HCT116 (cell line): ENCODE measurements around the gene KRT6A. TPM values are rescaled to one million over a fixed set of nuclear protein-coding genes. Genes with fewer than 3 reads are reported as not detected.

Experiments used
- ATAC-seq: fragments of 200-7000 bp; cut with Tn5 transposase; 2 replicates; pipeline ENCODE4 v1.9.1; 2020; ENCODE audit warnings: mild to moderate bottlenecking, moderate library complexity
- BruUV-seq: library from RNA; stranded (reverse); fragments of 400-500 nt; replicated peaks from 2 replicates; lab custom pipeline; 2021; lab: Mats Ljungman, UMichigan
- CTCF ChIA-PET: fragments of 300-600 bp; sonication (Branson Sonifier 250); formaldehyde crosslinking; loops from one replicate; lab custom pipeline; 2021; ENCODE audit warnings: antibody characterized with exemption; lab: Charles Lee
- POLR2A ChIA-PET: fragments of 300-600, 350-600 bp; sonication (Branson Sonifier 250); formaldehyde crosslinking; loops from one replicate; lab custom pipeline; 2021; ENCODE audit warnings: antibody characterized with exemption; lab: Charles Lee
- RAD21 ChIA-PET, 2 experiments: fragments of 300-600 bp; sonication (Branson Sonifier 250); formaldehyde crosslinking; loops; one replicate each; lab custom pipeline; 2023; ENCODE audit warnings: low total read pairs in 2 of 2; ENCODE audit not compliant: uncharacterized antibody in 2 of 2, unreplicated experiment in 2 of 2, low non-redundant PET in 1 of 2; lab: Charles Lee
- DNase-seq: peaks from one replicate; pipeline ENCODE4 v3.0.0-alpha.2; 2010; ENCODE audit warnings: low read depth, low spot score
- H2AFZ ChIP-seq: fragments of 200-600 bp; shearing (Covaris generic), sonication (generic); 2 replicates; pipeline ENCODE4 v1.6.1; 2017; ENCODE audit warnings: low read depth, mixed run types, mixed read lengths, antibody characterized with exemption, low read length; ENCODE audit not compliant: poor library complexity, severe bottlenecking
- H3K27ac ChIP-seq: 2 replicates; pipeline ENCODE4 v1.5.1; 2012; ENCODE audit warnings: low read depth, low read length
- H3K27me3 ChIP-seq: fragments of 200-600 bp; sonication (generic); 2 replicates; pipeline ENCODE4 v1.6.1; 2016; ENCODE audit warnings: mixed run types, low read length, mixed read lengths; ENCODE audit not compliant: insufficient read depth
- H3K36me3 ChIP-seq, 2 experiments: fragments of 200-500 bp in 1 of 2; fragments of 200-600 bp in 1 of 2; sonication (Bioruptor generic) in 1 of 2; sonication (generic) in 1 of 2; 2 replicates each; pipeline versions ENCODE4 v1.5.1 to v1.6.1; 2014 to 2016; ENCODE audit warnings: low read length in 2 of 2, inconsistent platforms in 1 of 2, mixed read lengths in 1 of 2, mixed run types in 1 of 2; ENCODE audit not compliant: insufficient read depth in 2 of 2, control insufficient read depth in 1 of 2
- H3K4me1 ChIP-seq, 2 experiments: fragments of 200-600 bp in 1 of 2; sonication (generic) in 1 of 2; 2 replicates each; pipeline versions ENCODE4 v1.5.1 to v1.6.1; 2012 to 2017; ENCODE audit warnings: low read length in 2 of 2, inconsistent platforms in 1 of 2, mild to moderate bottlenecking in 1 of 2, mixed read lengths in 1 of 2, mixed run types in 1 of 2, moderate library complexity in 1 of 2; ENCODE audit not compliant: insufficient read depth in 2 of 2, control insufficient read depth in 1 of 2
- H3K4me2 ChIP-seq: fragments of 200-600 bp; sonication (generic); 2 replicates; pipeline ENCODE4 v1.6.1; 2017; ENCODE audit warnings: mixed run types, low read length, mixed read lengths
- H3K4me3 ChIP-seq, 2 experiments: fragments of 200-600 bp in 1 of 2; sonication (generic) in 1 of 2; replicated peaks in 1 of 2; 2 replicates each; pipeline ENCODE4 v1.5.1; 2011 to 2016; ENCODE audit warnings: low read length in 2 of 2, control low read depth in 1 of 2, low read depth in 1 of 2, mild to moderate bottlenecking in 1 of 2, mixed read lengths in 1 of 2, mixed run types in 1 of 2
- H3K79me2 ChIP-seq: fragments of 200-600 bp; sonication (generic); 2 replicates; pipeline ENCODE4 v1.6.1; 2017; ENCODE audit warnings: mild to moderate bottlenecking, mixed run types, low read length, moderate library complexity, mixed read lengths; ENCODE audit not compliant: insufficient read depth
- H3K9ac ChIP-seq: fragments of 200-600 bp; sonication (generic); 2 replicates; pipeline ENCODE4 v1.6.1; 2016; ENCODE audit warnings: low read length, mixed read lengths
- H3K9me2 ChIP-seq: fragments of 200-600 bp; sonication (generic), shearing (Covaris generic); 2 replicates; pipeline ENCODE4 v1.6.1; 2017; ENCODE audit warnings: mixed run types, mild to moderate bottlenecking, moderate library complexity; ENCODE audit not compliant: insufficient read depth
- H3K9me3 ChIP-seq, 2 experiments: fragments of 200-500 bp in 1 of 2; fragments of 200-600 bp in 1 of 2; sonication (Bioruptor generic) in 1 of 2; sonication (generic) in 1 of 2; 2 replicates each; pipeline ENCODE4 v1.6.1; 2014 to 2017; ENCODE audit warnings: low read length in 2 of 2, mixed read lengths in 2 of 2, inconsistent platforms in 1 of 2, low read depth in 1 of 2, mild to moderate bottlenecking in 1 of 2, mixed run types in 1 of 2, moderate library complexity in 1 of 2; ENCODE audit not compliant: control insufficient read depth in 1 of 2, insufficient read depth in 1 of 2
- H4K20me1 ChIP-seq: fragments of 200-600 bp; sonication (generic), shearing (Covaris generic); 2 replicates; pipeline ENCODE4 v1.6.1; 2017; ENCODE audit warnings: mixed run types, mild to moderate bottlenecking, moderate library complexity; ENCODE audit not compliant: insufficient read depth
- EZH2 ChIP-seq: fragments of 200-600 bp; sonication (generic); IDR thresholded peaks from 2 replicates; pipeline ENCODE4 v1.6.1; 2017; ENCODE audit warnings: antibody characterized with exemption, mixed run types
- FOSL1 ChIP-seq: IDR thresholded peaks from 2 replicates; pipeline ENCODE4 v1.6.1; 2012; ENCODE audit warnings: low read depth
- RAD21 ChIP-seq: IDR thresholded peaks from 2 replicates; pipeline ENCODE4 v1.6.1; 2012; ENCODE audit warnings: low read depth, mild to moderate bottlenecking
- SIN3A ChIP-seq: IDR thresholded peaks from 2 replicates; pipeline ENCODE4 v1.6.1; 2012; ENCODE audit warnings: low read depth
- SP1 ChIP-seq: IDR thresholded peaks from 2 replicates; pipeline ENCODE4 v1.6.1; 2012; ENCODE audit warnings: low read depth
- TCF7L2 ChIP-seq: IDR thresholded peaks from 2 replicates; pipeline ENCODE4 v1.7.0; 2011; ENCODE audit warnings: borderline replicate concordance, inconsistent platforms; ENCODE audit not compliant: insufficient read depth, insufficient read length; ENCODE audit errors: extremely low read depth
- YY1 ChIP-seq: IDR thresholded peaks from 2 replicates; pipeline ENCODE4 v1.6.1; 2011; ENCODE audit warnings: low read length, low read depth, moderate library complexity, mild to moderate bottlenecking; ENCODE audit not compliant: insufficient replicate concordance; ENCODE audit errors: extremely low read depth
- ZFX ChIP-seq: fragments of 450-650 bp; IDR thresholded peaks from 2 replicates; pipeline ENCODE4 v1.6.1; 2017
- ZNF274 ChIP-seq: fragments of 200-500 bp; sonication (Bioruptor generic); IDR thresholded peaks from 2 replicates; pipeline ENCODE4 v1.6.1; 2014; ENCODE audit warnings: mild to moderate bottlenecking, low read depth, low read length, inconsistent platforms
- intact Hi-C: fragments of 100-400 bp; cut with micrococcal nuclease; formaldehyde crosslinking; loops from 2 replicates; pipeline ENCODE4 v1.10.0; 2022
- total RNA-seq: library from RNA; stranded (reverse); gene quantifications from one replicate; pipeline ENCODE4 v1.2.1, GENCODE V29; 2021; ENCODE audit not compliant: unreplicated experiment
- TF ChIP-seq, protein P1 (sequence below), 3 experiments: fragments of 200-600 bp in 1 of 3; sonication (generic) in 1 of 3; IDR thresholded peaks in 2 of 3; conservative IDR thresholded peaks in 1 of 3; 2 replicates each; pipeline ENCODE4 v1.5.1; 2012 to 2017; ENCODE audit warnings: low read depth in 2 of 3, low read length in 2 of 3, antibody characterized with exemption in 1 of 3, borderline replicate concordance in 1 of 3, control low read depth in 1 of 3, mild to moderate bottlenecking in 1 of 3, mixed read lengths in 1 of 3, mixed run types in 1 of 3, moderate library complexity in 1 of 3; ENCODE audit not compliant: insufficient read depth in 1 of 3
- TF ChIP-seq, protein P2 (sequence below): IDR thresholded peaks from 2 replicates; pipeline ENCODE4 v1.6.1; 2012

KRT6A gene
- total RNA-seq, 1 experiment from 2014 or later: 0.66 TPM

DNA sequence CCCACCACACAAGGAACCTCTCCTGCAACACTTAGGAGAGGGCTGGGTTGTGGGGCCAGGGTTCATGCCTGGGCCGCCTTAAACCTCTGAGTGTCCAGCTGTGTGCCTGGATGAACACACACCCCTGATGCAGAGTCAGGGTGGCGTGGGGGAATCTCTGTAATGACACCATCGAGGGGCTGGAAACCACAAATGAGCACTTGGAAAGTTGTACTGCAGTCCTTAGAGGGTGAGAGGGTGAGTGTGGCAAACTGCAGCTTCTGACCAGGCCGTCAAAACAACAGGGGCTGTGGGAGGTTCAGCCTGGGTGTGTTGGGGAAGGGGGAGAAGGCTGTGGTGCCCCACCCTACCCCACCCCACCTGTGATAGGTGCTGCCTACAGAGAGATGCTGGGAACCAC, 39.6 kb upstream of the KRT6A start:
- intact Hi-C loops: no loop called here
- Histone ChIP-seq H3K79me2 (no peaks in the 10 kb centered on the region), H3K4me1 (no peaks in the 10 kb centered on the region), H3K9ac (no peak overlapping the region), H4K20me1 (no peaks in the 10 kb centered on the region), H3K4me2 (no peak overlapping the region), H3K36me3 (no peaks in the 10 kb centered on the region), H2AFZ (no peak overlapping the region), H3K27me3 (no peaks in the 10 kb centered on the region), H3K9me3 (no peaks in the 10 kb centered on the region), H3K9me2 (no peaks in the 10 kb centered on the region), H3K27ac (no peak overlapping the region), H3K4me3 (no peak overlapping the region)
- BruUV-seq: no TSS peak
- POLR2A ChIA-PET: no interaction called here
- no peak for TF ChIP-seq ZFX
- TF ChIP-seq RAD21: no peak
- TF ChIP-seq, protein P1, sequence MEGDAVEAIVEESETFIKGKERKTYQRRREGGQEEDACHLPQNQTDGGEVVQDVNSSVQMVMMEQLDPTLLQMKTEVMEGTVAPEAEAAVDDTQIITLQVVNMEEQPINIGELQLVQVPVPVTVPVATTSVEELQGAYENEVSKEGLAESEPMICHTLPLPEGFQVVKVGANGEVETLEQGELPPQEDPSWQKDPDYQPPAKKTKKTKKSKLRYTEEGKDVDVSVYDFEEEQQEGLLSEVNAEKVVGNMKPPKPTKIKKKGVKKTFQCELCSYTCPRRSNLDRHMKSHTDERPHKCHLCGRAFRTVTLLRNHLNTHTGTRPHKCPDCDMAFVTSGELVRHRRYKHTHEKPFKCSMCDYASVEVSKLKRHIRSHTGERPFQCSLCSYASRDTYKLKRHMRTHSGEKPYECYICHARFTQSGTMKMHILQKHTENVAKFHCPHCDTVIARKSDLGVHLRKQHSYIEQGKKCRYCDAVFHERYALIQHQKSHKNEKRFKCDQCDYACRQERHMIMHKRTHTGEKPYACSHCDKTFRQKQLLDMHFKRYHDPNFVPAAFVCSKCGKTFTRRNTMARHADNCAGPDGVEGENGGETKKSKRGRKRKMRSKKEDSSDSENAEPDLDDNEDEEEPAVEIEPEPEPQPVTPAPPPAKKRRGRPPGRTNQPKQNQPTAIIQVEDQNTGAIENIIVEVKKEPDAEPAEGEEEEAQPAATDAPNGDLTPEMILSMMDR (IDR thresholded peaks at IDR 0.05 in 2 of 3, conservative IDR thresholded peaks at IDR 0.05 in 1 of 3; ENCODE audit: borderline replicate concordance in 1 of 3, insufficient read depth in 1 of 3, low read depth in 2 of 3, low read length in 2 of 3): no peak
- TF ChIP-seq FOSL1: no peak
- no peak for TF ChIP-seq SIN3A
- no peak for TF ChIP-seq YY1
- TF ChIP-seq, protein P2, sequence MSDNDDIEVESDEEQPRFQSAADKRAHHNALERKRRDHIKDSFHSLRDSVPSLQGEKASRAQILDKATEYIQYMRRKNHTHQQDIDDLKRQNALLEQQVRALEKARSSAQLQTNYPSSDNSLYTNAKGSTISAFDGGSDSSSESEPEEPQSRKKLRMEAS: no peak
- TF ChIP-seq TCF7L2: no peak
- no peak for TF ChIP-seq EZH2
- TF ChIP-seq SP1: no peak
- TF ChIP-seq ZNF274: no peak
- RAD21 ChIA-PET: no interaction called here
- CTCF ChIA-PET: interaction anchor here (0.6 kb wide), 1 partner anchor 142 kb away, joined by 4 read pairs; no protein-coding TSS in a partner anchor
- ATAC-seq (no peak), DNase-seq (no peak)
